AG04450 (cell line): ENCODE data around the gene KRT39. TPM values are rescaled to one million over a fixed set of nuclear protein-coding genes. Genes with fewer than 3 reads are reported as not detected.

Experiments
- CTCF ChIA-PET: fragments of 300-600, 350-600 bp; formaldehyde crosslinking; extraction: SDS; loops from one replicate; lab custom pipeline; 2022; ENCODE audit warnings: antibody characterized with exemption, inconsistent platforms; lab: Charles Lee
- POLR2A ChIA-PET: fragments of 350-600 bp; formaldehyde crosslinking; extraction: SDS; loops from one replicate; lab custom pipeline; 2021; ENCODE audit warnings: antibody characterized with exemption, inconsistent platforms; lab: Yijun Ruan, JAX
- DNase-seq: peaks from one replicate; pipeline ENCODE4 v3.0.0-alpha.2; 2011; ENCODE audit warnings: low read depth, low spot score
- H3K27ac ChIP-seq: one replicate; pipeline ENCODE4 v1.5.1; 2012; ENCODE audit warnings: low read depth, low read length, control low read depth
- H3K27me3 ChIP-seq: one replicate; pipeline ENCODE4 v1.6.0; 2012; ENCODE audit warnings: low read length; ENCODE audit not compliant: control insufficient read depth, insufficient read depth
- H3K4me3 ChIP-seq: 2 replicates; pipeline ENCODE4 v1.5.1; 2011; ENCODE audit warnings: mild to moderate bottlenecking, low read depth, low read length, control low read depth
- H3K9me3 ChIP-seq: 2 replicates; pipeline ENCODE4 v1.5.1; 2012; ENCODE audit warnings: low read length; ENCODE audit not compliant: control insufficient read depth, insufficient read depth
- CTCF ChIP-seq: IDR thresholded peaks from 2 replicates; pipeline ENCODE4 v1.5.1; 2011; ENCODE audit warnings: low read depth, low read length, control low read depth, inconsistent platforms
- polyA plus RNA-seq: library from polyadenylated mRNA; depleted of rRNA; stranded (reverse); fragments of >200 nt; gene quantifications from 2 replicates; pipeline ENCODE4 v1.2.3, GENCODE V29; 2011

The KRT39 gene
- polyA plus RNA-seq, 1 experiment, result 0.11 TPM

- DNase-seq, result peak; percentile 65
- no peaks in the 10 kb centered on the region for H3K27me3 ChIP-seq
- H3K4me3 ChIP-seq, result no peak overlapping the region
- H3K9me3 ChIP-seq, result no peaks in the 10 kb centered on the region
- TF ChIP-seq CTCF, result no peak
- H3K27ac ChIP-seq, result peak overlapping the region; percentile 22
- CTCF ChIA-PET, result no interaction called here
- POLR2A ChIA-PET, result interaction anchor here (1.6 kb wide), 1 partner anchor 105 kb away, joined by 5 read pairs; no protein-coding TSS in a partner anchor
Observed at GRCh38 chr17:40953881-40954280, 12.9 kb downstream of the KRT39 start.

GRCh38 chr17:40952661-40953060, 14.1 kb downstream of the KRT39 start:
- Histone ChIP-seq H3K27me3 (no peaks in the 10 kb centered on the region), H3K4me3 (no peak overlapping the region), H3K9me3 (no peaks in the 10 kb centered on the region), H3K27ac (no peak overlapping the region)
- no peak for TF ChIP-seq CTCF
- ChIA-PET POLR2A (interaction anchor here (1.2 to 1.6 kb wide), 3 partner anchors 37 to 106 kb away, joined by 3 to 5 read pairs (median 5); no protein-coding TSS in a partner anchor), CTCF (interaction anchor here (1.0 kb wide), 1 partner anchor 596 kb away, joined by 7 read pairs; no protein-coding TSS in a partner anchor)
- peak; percentile 84 for DNase-seq

- Histone ChIP-seq H3K9me3 (no peaks in the 10 kb centered on the region), H3K27ac (peak overlapping the region; percentile 67), H3K27me3 (no peaks in the 10 kb centered on the region), H3K4me3 (no peak overlapping the region)
- ChIA-PET CTCF (interaction anchor here (0.9 to 1.0 kb wide), 2 partner anchors 370 to 597 kb away, joined by 3 to 7 read pairs; no protein-coding TSS in a partner anchor), POLR2A (interaction anchor here (1.2 to 1.6 kb wide), 3 partner anchors 36 to 107 kb away, joined by 3 to 5 read pairs (median 5); no protein-coding TSS in a partner anchor)
- no peak for DNase-seq
- no peak for TF ChIP-seq CTCF
Observed at GRCh38 chr17:40952154-40952553, 14.6 kb downstream of the KRT39 start.

- no peak for TF ChIP-seq CTCF
- Histone ChIP-seq H3K27ac (no peak overlapping the region), H3K9me3 (no peaks in the 10 kb centered on the region), H3K4me3 (no peak overlapping the region), H3K27me3 (no peaks in the 10 kb centered on the region)
- POLR2A ChIA-PET, result no interaction called here
- DNase-seq, result no peak
- CTCF ChIA-PET, result interaction anchor here (0.7 kb wide), 1 partner anchor 1143 kb away, joined by 5 read pairs; no protein-coding TSS in a partner anchor
Observed at GRCh38 chr17:40951011-40951622, 15.6 kb downstream of the KRT39 start.

- TF ChIP-seq CTCF, result no peak
- POLR2A ChIA-PET, result no interaction called here
Observed at GRCh38 chr17:40950176-40950575, 16.6 kb downstream of the KRT39 start.

More at GRCh38 chr17:40950176-40950575, 16.6 kb downstream of the KRT39 start:
- Histone ChIP-seq H3K27me3 (no peaks in the 10 kb centered on the region), H3K4me3 (no peak overlapping the region), H3K27ac (no peak overlapping the region), H3K9me3 (no peaks in the 10 kb centered on the region)
- DNase-seq, result no peak
- CTCF ChIA-PET, result interaction anchor here (0.6 to 0.7 kb wide), 2 partner anchors 699 to 1142 kb away, joined by 3 to 5 read pairs; no protein-coding TSS in a partner anchor
